GM12878 (cell line): ENCODE data around the gene FAM3B. TPM values are rescaled to one million over a fixed set of nuclear protein-coding genes. Genes with fewer than 3 reads are reported as not detected.

Source experiments
- ATAC-seq: fragments of 200-7000 bp; cut with Tn5 transposase; 3 replicates; pipeline ENCODE4 v1.9.1; 2020; ENCODE audit warnings: mild to moderate bottlenecking, moderate library complexity
- BruUV-seq: library from RNA; stranded (reverse); fragments of 400-500 nt; replicated peaks from 2 replicates; lab custom pipeline; 2021; lab: Mats Ljungman, UMichigan
- CTCF ChIA-PET: fragments of 300-600 bp; sonication (Branson Sonifier 250); formaldehyde crosslinking; extraction: SDS; loops from one replicate; lab custom pipeline; 2021; ENCODE audit warnings: inconsistent platforms; lab: Yijun Ruan, JAX
- POLR2A ChIA-PET: fragments of 350-600 bp; formaldehyde crosslinking; extraction: SDS; loops from one replicate; lab custom pipeline; 2021; ENCODE audit warnings: inconsistent platforms; lab: Charles Lee
- RAD21 ChIA-PET: fragments of 300-600 bp; sonication (Branson Sonifier 250); formaldehyde crosslinking; loops from one replicate; lab custom pipeline; 2023; ENCODE audit warnings: antibody characterized with exemption; ENCODE audit not compliant: unreplicated experiment; lab: Charles Lee
- SMC1A ChIA-PET: fragments of 300-600 bp; sonication (Branson Sonifier 250); formaldehyde crosslinking; loops from one replicate; lab custom pipeline; 2023; ENCODE audit not compliant: unreplicated experiment, uncharacterized antibody; lab: Charles Lee
- DNase-seq: peaks from one replicate; pipeline ENCODE4 v3.0.0-alpha.2; 2011; ENCODE audit warnings: low read depth, low spot score
- FAIRE-seq: peaks from 3 replicates; lab custom pipeline; 2011; peaks lifted over from hg19 to GRCh38; lab: Jason Lieb, UNC
- H2AFZ ChIP-seq: 2 replicates; pipeline ENCODE4 v1.6.0; 2011; ENCODE audit warnings: low read depth, low read length, control low read depth; ENCODE audit not compliant: control insufficient read depth
- H3K27ac ChIP-seq: 2 replicates; pipeline ENCODE4 v1.5.1; 2011; ENCODE audit warnings: control low read depth; ENCODE audit not compliant: control insufficient read depth, insufficient read depth
- H3K27me3 ChIP-seq, 2 experiments: replicated peaks in 1 of 2; 2 replicates each; pipeline versions ENCODE4 v1.6.0 to v1.6.1; 2011; ENCODE audit warnings: low read length in 1 of 2; ENCODE audit not compliant: control insufficient read depth in 2 of 2, insufficient read depth in 2 of 2
- H3K36me3 ChIP-seq, 2 experiments: 2 replicates each; pipeline ENCODE4 v1.5.1; 2011; ENCODE audit warnings: low read length in 1 of 2; ENCODE audit not compliant: control insufficient read depth in 2 of 2, insufficient read depth in 2 of 2
- H3K4me1 ChIP-seq: 2 replicates; pipeline ENCODE4 v1.6.1; 2011; ENCODE audit warnings: mild to moderate bottlenecking, low read length, moderate library complexity, mixed read lengths; ENCODE audit not compliant: control insufficient read depth, insufficient read depth
- H3K4me2 ChIP-seq: 2 replicates; pipeline ENCODE4 v1.6.0; 2011; ENCODE audit warnings: control low read depth; ENCODE audit not compliant: control insufficient read depth, insufficient read depth
- H3K4me3 ChIP-seq: fragments of 200-600 bp; sonication (generic); 2 replicates; pipeline ENCODE4 v1.5.1; 2016
- H3K79me2 ChIP-seq: 2 replicates; pipeline ENCODE4 v1.6.0; 2011; ENCODE audit warnings: low read length; ENCODE audit not compliant: control insufficient read depth, insufficient read depth
- H3K9ac ChIP-seq: 2 replicates; pipeline ENCODE4 v1.8.0; 2011; ENCODE audit warnings: low read length, control low read depth, mixed read lengths; ENCODE audit not compliant: control insufficient read depth, insufficient read depth
- H3K9me3 ChIP-seq: replicated peaks from 3 replicates; pipeline ENCODE4 v1.5.1; 2011; ENCODE audit warnings: mild to moderate bottlenecking, low read length; ENCODE audit not compliant: control insufficient read depth, insufficient read depth
- H4K20me1 ChIP-seq: 2 replicates; pipeline ENCODE4 v1.6.0; 2011; ENCODE audit not compliant: control insufficient read depth, insufficient read depth
- NFIC ChIP-seq: IDR thresholded peaks from 2 replicates; pipeline ENCODE4 v1.6.1; 2012; ENCODE audit warnings: low read depth, mild to moderate bottlenecking, inconsistent platforms, low read length, moderate library complexity
- NR2F1 ChIP-seq: fragments of 450-650 bp; conservative IDR thresholded peaks from 2 replicates; pipeline ENCODE4 v1.6.1; 2017; ENCODE audit warnings: mild to moderate bottlenecking
- SP1 ChIP-seq: IDR thresholded peaks from one replicate; pipeline ENCODE4 v1.6.1; 2011; ENCODE audit warnings: low read depth, low read length
- WGBS: methylation state at CpG from one replicate; pipeline ENCODE4 v1.1.6; 2016; ENCODE audit warnings: low lambda C conversion rate; ENCODE audit not compliant: insufficient replicate concordance, insufficient coverage; ENCODE audit errors: missing lambda C conversion rate; 5-methylcytosine and 5-hydroxymethylcytosine counted together
- in situ Hi-C: fragments of 300-500 bp; cut with MboI; formaldehyde crosslinking; loops from 9 replicates; pipeline ENCODE4 v1.14.3; 2018; ENCODE audit warnings: mixed read lengths
- intact Hi-C: fragments of 100-400 bp; cut with micrococcal nuclease; formaldehyde crosslinking; loops from one replicate; pipeline ENCODE4 v1.14.2; 2022; ENCODE audit not compliant: unreplicated experiment
- polyA plus RNA-seq, 11 experiments: library from polyadenylated mRNA; depleted of rRNA in 4 of 11; unstranded in 6 of 11; stranded (reverse) in 5 of 11; fragments of >200 nt; fragmentation: Nextera tagmentation in 4 of 11; fragmentation: Illumina TruSeq in 1 of 11; extraction: Ambion mirVana in 4 of 11; extraction: Trizol in 1 of 11; gene quantifications; 1 replicate in 1 of 11; 2 replicates in 10 of 11; pipeline versions ENCODE4 v1.2.1 to v1.2.3, GENCODE V29; 2011 to 2016; ENCODE audit warnings: inconsistent platforms in 2 of 11, missing spikeins in 2 of 11, low read depth in 1 of 11
- total RNA-seq, 4 experiments: library from RNA; depleted of rRNA in 3 of 4; stranded (reverse); fragments of >200 nt in 3 of 4; fragmentation: Illumina TruSeq in 1 of 4; extraction: Trizol in 1 of 4; gene quantifications; 2 replicates each; pipeline versions ENCODE4 v1.2.1 to v1.2.3, GENCODE V29; 2013 to 2021
- TF ChIP-seq, protein P1 (sequence below): fragments of 450-650 bp; IDR thresholded peaks from 2 replicates; pipeline ENCODE4 v1.6.1; 2016; ENCODE audit warnings: mild to moderate bottlenecking

FAM3B gene
- total and polyA plus RNA-seq, 10 of the 15 experiments (the other 5 are each of a cell fraction or from before 2014, with no cell fraction given), result 0.12 TPM; not detected in 9

DNA sequence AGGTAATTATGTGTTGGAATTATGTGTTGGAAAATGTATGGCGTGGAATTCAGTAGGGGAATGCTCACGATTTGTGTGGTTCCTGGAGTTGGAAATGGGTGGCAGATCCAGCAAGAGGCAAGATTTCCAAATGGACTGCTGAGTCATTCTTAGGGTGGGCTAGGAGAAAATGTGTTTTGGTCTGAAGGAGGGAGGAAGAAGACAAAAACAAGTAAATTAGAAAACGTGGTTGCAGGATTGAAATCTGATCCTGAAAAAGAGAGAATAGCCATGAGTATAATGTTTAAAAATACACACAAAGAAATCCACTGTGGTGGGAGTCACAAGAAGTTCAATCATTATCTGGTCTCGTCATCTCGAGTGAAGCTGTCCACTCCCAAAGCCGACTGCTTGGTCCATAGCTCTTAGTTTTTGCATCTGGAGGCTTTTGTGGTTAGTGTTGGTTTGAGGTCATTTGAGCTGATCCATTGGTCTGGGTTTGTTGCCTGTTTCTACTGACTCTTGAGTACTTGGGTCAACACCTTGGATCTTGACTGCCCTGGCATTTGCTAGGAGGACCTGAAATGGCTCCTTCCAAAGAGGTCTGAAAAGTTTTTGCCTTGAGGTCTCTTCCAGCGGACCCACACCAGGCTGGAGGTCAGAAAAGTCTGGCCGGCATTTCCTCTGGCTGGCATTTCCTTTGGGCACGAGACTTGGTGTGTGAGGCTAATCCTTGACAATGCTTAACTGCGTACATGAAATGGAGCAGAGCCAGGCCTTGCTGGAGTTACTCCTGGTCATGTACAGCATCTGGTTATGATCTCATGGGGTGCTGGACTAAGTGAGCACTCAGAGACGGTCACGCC is 54.5 kb downstream of the FAM3B start:
- Histone ChIP-seq H3K9me3 (no peaks in the 10 kb centered on the region), H2AFZ (no peak overlapping the region), H3K36me3 (no peaks in the 10 kb centered on the region; a peak in 2 of 4 replicates), H3K4me1 (peaks cover 32% of the 10 kb centered on the region), H3K4me2 (peak overlapping the region; percentile 95), H4K20me1 (no peaks in the 10 kb centered on the region; the same call in 1 of the 2 replicates), H3K4me3 (peak overlapping the region; percentile 75), H3K9ac (peak overlapping the region; percentile 32), H3K27ac (peak overlapping the region; percentile 66; the same call in 1 of the 2 replicates), H3K27me3 (no peaks in the 10 kb centered on the region), H3K79me2 (peaks cover 66% of the 10 kb centered on the region)
- in situ Hi-C loops, result no loop called here
- no peak for FAIRE-seq
- ChIA-PET SMC1A (interaction anchor here (1.2 to 8.3 kb wide), 12 partner anchors 9 to 97 kb away, joined by 3 to 67 read pairs (median 16); partner anchors contain the start of genes MX1 and MX2), POLR2A (interaction anchor here (0.5 to 4.6 kb wide), 8 partner anchors 8 to 390 kb away, joined by 3 to 80 read pairs (median 6); partner anchors contain the start of genes MX1 and MX2), CTCF (interaction anchor here (0.9 to 7.4 kb wide), 8 partner anchors 12 to 199 kb away, joined by 3 to 99 read pairs (median 4); partner anchors contain the start of gene MX1), RAD21 (interaction anchor here (1.5 to 7.7 kb wide), 6 partner anchors 10 to 395 kb away, joined by 3 to 97 read pairs (median 32); partner anchors contain the start of genes MX1 and MX2)
- no peak for ATAC-seq
- BruUV-seq, result no TSS peak
- 59% methylated on average over 12 of the region's 12 CpGs for WGBS
- intact Hi-C loops, result no loop called here
- no peak for DNase-seq
- TF ChIP-seq NFIC (no peak), NR2F1 (0 out of 2 replicates have a peak, but pooled peaks have one; percentile 14), SP1 (no peak)
- TF ChIP-seq, protein P1, sequence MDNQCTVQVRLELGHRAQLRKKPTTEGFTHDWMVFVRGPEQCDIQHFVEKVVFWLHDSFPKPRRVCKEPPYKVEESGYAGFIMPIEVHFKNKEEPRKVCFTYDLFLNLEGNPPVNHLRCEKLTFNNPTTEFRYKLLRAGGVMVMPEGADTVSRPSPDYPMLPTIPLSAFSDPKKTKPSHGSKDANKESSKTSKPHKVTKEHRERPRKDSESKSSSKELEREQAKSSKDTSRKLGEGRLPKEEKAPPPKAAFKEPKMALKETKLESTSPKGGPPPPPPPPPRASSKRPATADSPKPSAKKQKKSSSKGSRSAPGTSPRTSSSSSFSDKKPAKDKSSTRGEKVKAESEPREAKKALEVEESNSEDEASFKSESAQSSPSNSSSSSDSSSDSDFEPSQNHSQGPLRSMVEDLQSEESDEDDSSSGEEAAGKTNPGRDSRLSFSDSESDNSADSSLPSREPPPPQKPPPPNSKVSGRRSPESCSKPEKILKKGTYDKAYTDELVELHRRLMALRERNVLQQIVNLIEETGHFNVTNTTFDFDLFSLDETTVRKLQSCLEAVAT, result 0 out of 2 replicates have a peak, but pooled peaks have one; percentile 3
- TF ChIP-seq, all 136 proteins: peak for 2
